Tibial nerve (tissue), 4 donors: ENCODE data around the gene UBE2D2.

Experiments
- EP300 ChIP-seq, 2 donors: sonication (generic); formaldehyde crosslinking; IDR thresholded peaks; one replicate each; pipeline ENCODE4 v1.6.1; 2017; ENCODE audit warnings: antibody characterized with exemption in 2 of 2, mild to moderate bottlenecking in 1 of 2
- TF ChIP-seq, protein P1 (sequence below), 5 experiments: fragments of 200-600 bp in 3 of 5; fragments of 450-650 bp in 2 of 5; sonication (generic) in 3 of 5; IDR thresholded peaks; one replicate each; pipeline ENCODE4 v1.5.1; 2016 to 2019; ENCODE audit warnings: antibody characterized with exemption in 5 of 5, mild to moderate bottlenecking in 3 of 5, moderate library complexity in 2 of 5

DNA sequence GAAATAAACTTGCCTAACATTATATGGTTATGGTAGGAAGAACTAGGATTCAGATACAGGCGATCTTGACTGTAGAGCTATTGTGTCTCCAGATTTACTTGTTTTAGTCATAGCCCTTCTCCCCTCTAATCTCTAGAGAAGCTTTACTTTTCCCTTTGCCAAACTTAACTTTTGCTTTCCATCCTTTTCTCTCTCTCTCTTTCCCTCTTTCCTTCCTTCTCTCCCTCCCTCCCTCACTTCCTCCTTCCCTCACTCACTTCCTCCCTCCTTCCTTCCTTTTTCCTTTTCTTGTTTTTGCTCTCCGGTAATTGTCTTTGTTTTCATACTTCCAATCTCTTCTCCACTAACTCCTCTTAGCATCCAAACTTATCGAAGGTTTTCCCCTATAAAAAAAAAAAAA lies 10.4 kb downstream of the UBE2D2 start:
- TF ChIP-seq, protein P1, sequence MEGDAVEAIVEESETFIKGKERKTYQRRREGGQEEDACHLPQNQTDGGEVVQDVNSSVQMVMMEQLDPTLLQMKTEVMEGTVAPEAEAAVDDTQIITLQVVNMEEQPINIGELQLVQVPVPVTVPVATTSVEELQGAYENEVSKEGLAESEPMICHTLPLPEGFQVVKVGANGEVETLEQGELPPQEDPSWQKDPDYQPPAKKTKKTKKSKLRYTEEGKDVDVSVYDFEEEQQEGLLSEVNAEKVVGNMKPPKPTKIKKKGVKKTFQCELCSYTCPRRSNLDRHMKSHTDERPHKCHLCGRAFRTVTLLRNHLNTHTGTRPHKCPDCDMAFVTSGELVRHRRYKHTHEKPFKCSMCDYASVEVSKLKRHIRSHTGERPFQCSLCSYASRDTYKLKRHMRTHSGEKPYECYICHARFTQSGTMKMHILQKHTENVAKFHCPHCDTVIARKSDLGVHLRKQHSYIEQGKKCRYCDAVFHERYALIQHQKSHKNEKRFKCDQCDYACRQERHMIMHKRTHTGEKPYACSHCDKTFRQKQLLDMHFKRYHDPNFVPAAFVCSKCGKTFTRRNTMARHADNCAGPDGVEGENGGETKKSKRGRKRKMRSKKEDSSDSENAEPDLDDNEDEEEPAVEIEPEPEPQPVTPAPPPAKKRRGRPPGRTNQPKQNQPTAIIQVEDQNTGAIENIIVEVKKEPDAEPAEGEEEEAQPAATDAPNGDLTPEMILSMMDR (IDR thresholded peaks at IDR 0.05): no peak
- no peak for TF ChIP-seq EP300 (IDR thresholded peaks at IDR 0.05)
